ENCODE results near the gene NRTN.

- TF ChIP-seq EZH2 (IDR thresholded peaks at IDR 0.05; ENCODE audit: insufficient read depth, poor library complexity, severe bottlenecking) (no peak), EZH2phosphoT487 (IDR thresholded peaks at IDR 0.05; ENCODE audit: insufficient read depth, low read depth) (no peak)
Measured at GRCh38 chr19:5822181-5822844, 17.4 kb downstream of the NRTN start.

Data from GM23248 (cell line).